Metanephros (tissue), 2 donors: ENCODE data around the gene TXK. TPM values are rescaled to one million over a fixed set of nuclear protein-coding genes. Genes with fewer than 3 reads are reported as not detected.

ENCODE experiments used
- small RNA-seq: library from RNA; depleted of rRNA; stranded (forward); fragments of <200 nt; gene quantifications from one replicate; pipeline ENCODE3, GENCODE V24; 2014; ENCODE audit warnings: low replicate concordance
- total RNA-seq: library from RNA; depleted of rRNA; stranded (reverse); fragments of >200 nt; gene quantifications from one replicate; pipeline ENCODE4 v1.2.3, GENCODE V29; 2014

Gene TXK
- total RNA-seq, result 4.0 TPM

DNA sequence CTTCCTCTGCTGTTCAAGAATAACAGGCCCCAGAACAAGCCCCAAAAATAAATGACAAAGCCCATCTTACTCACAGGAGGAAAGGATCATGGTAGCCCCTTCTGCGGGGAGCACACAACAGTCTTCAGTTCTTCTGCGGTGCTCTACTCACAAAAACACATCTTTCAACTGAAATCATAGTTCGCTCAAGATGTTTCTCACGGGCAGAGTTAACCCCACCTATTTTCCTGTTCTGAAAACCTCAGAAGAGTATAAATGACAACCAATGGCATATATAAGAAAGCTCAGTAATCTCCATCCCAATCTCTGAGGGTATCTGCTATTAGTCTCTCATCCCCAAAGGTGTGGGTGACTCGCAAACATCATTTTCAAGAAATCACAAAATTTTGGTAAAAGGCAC is at the start of gene TXK:
Gene TXK (minus strand): TSS at position 170 of the 400 bp plus-strand sequence. CDS start 80 bp downstream, at position 90.

Small RNA genes lying within 50 kb of the gene (small RNA-seq; reads per million reads assigned to genes)
- gene RF00019 (not detected), gene RF00026 (not detected), gene RNU6-838P (not detected)

Other genes starting within 250 kb of the TXK start
- gene NFXL1, start 219.7 kb downstream of the TXK start, total RNA-seq, result 20.8 TPM
- 10.3 TPM for gene CNGA1, start 117.6 kb downstream of the TXK start, total RNA-seq
- 6.8 TPM for gene NIPAL1, start 117.5 kb downstream of the TXK start, total RNA-seq
- gene TEC, start 135.6 kb upstream of the TXK start, total RNA-seq, result 2.8 TPM
- 48.2 TPM for gene SLAIN2, start 207.3 kb upstream of the TXK start, total RNA-seq